Uterus (tissue), 2 donors: ENCODE results near the gene TWIST2.

ENCODE experiments used
- CTCF ChIP-seq, 4 experiments: fragments of 200-600 bp in 2 of 4; fragments of 450-650 bp in 2 of 4; sonication (generic) in 2 of 4; IDR thresholded peaks; one replicate each; pipeline ENCODE4 v1.5.1; 2016 to 2019; ENCODE audit warnings: antibody characterized with exemption in 4 of 4, mild to moderate bottlenecking in 2 of 4, moderate library complexity in 1 of 4
- POLR2A ChIP-seq, 2 donors: fragments of 450-650 bp; IDR thresholded peaks; one replicate each; pipeline ENCODE4 v1.6.1; 2016; ENCODE audit warnings: antibody characterized with exemption in 2 of 2, mild to moderate bottlenecking in 1 of 2, moderate library complexity in 1 of 2

GRCh38 chr2:238928520-238929241 is 80.8 kb downstream of the TWIST2 start:
- TF ChIP-seq CTCF (IDR thresholded peaks at IDR 0.05) (no peak), POLR2A (IDR thresholded peaks at IDR 0.05) (no peak)
